ENCODE results near the gene CACNG3. TPM values are rescaled to one million over a fixed set of nuclear protein-coding genes. Genes with fewer than 3 reads are reported as not detected.
"Not testable (repeated sequence)": the region's sequence is repeated elsewhere in the genome, so short reads cannot be mapped to it uniquely, and the experiment has no call there.

Gene CACNG3
- total RNA-seq, 4 donors from 2014 or later = not detected

DNA sequence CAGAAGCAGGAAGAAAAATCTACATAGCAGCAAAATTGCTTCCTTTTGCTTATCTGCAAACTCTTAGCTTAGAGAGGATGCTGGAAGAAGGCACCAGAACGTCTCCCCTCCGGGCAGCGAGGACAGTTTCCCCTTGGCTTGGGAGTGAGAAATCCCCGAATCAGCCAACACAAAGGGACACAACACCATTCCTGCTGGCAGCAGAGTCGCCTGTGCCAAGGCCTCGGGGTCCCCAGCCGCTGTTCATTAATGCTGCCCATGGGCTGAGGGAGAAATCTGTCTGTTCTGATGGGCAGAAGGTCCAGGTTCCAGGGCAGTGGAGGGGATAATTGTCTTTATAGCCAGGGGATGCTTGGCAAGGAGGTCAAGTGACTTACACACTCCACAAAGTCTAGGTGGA is 38.0 kb downstream of the CACNG3 start:
- TF ChIP-seq EP300 (IDR thresholded peaks at IDR 0.05; ENCODE audit: low read depth) (no peak), POLR2A (IDR thresholded peaks at IDR 0.05) (no peak), POLR2AphosphoS5 (IDR thresholded peaks at IDR 0.05) (no peak)
- TF ChIP-seq, protein P1, sequence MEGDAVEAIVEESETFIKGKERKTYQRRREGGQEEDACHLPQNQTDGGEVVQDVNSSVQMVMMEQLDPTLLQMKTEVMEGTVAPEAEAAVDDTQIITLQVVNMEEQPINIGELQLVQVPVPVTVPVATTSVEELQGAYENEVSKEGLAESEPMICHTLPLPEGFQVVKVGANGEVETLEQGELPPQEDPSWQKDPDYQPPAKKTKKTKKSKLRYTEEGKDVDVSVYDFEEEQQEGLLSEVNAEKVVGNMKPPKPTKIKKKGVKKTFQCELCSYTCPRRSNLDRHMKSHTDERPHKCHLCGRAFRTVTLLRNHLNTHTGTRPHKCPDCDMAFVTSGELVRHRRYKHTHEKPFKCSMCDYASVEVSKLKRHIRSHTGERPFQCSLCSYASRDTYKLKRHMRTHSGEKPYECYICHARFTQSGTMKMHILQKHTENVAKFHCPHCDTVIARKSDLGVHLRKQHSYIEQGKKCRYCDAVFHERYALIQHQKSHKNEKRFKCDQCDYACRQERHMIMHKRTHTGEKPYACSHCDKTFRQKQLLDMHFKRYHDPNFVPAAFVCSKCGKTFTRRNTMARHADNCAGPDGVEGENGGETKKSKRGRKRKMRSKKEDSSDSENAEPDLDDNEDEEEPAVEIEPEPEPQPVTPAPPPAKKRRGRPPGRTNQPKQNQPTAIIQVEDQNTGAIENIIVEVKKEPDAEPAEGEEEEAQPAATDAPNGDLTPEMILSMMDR (IDR thresholded peaks at IDR 0.05) = no peak
- DNase-seq = no peak
- Histone ChIP-seq H3K27me3 (peaks cover 3% of the 10 kb centered on the region), H3K4me3 (no peak overlapping the region), H3K36me3 (no peaks in the 10 kb centered on the region), H3K4me1 (no peaks in the 10 kb centered on the region), H3K27ac (no peak overlapping the region), H3K9me3 (no peaks in the 10 kb centered on the region)
- 82% methylated on average over 7 of the region's 7 CpGs; no CpG with 5 or more reads in 1 of the 2 donors for WGBS, 2 donors (ENCODE audit: low coverage in 1 of 2)
- intact Hi-C loops (cut with DNase I; ENCODE audit: low total_unique reads) = no loop called here
- in situ Hi-C loops (cut with MboI; ENCODE audit: low pct_ligation_motif_present in 1 of 4, low pct_unique_long_range_greater_than_20kb in 1 of 4, low sequenced_read_pairs in 3 of 4) = no loop called here

DNA sequence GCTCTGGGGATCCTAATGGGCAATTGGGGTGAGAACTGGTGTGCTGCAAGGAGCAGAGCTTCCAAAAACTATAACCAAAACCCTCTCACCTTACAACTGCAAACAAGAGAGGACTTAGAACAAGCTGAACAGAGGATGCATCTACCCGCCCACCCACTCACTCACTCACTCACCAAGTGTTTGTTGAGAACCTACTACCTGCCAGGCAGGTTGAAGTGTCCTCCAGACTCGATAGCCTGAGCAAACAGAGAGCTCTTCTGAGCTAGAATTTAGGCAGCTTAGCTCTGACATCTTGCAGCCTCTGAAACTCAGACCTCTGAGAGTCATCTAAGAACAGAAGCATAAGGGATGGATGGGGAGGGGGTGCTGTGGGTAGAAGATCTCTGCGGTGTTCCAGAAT is 41.2 kb downstream of the CACNG3 start:
- in situ Hi-C loops (cut with MboI; ENCODE audit: low pct_ligation_motif_present in 1 of 4, low pct_unique_long_range_greater_than_20kb in 1 of 4, low sequenced_read_pairs in 3 of 4) = no loop called here
- Histone ChIP-seq H3K4me3 (no peak overlapping the region), H3K36me3 (no peaks in the 10 kb centered on the region), H3K4me1 (no peaks in the 10 kb centered on the region), H3K27ac (no peak overlapping the region), H3K27me3 (peaks cover 3% of the 10 kb centered on the region), H3K9me3 (no peaks in the 10 kb centered on the region)
- WGBS, 2 donors (ENCODE audit: low coverage in 1 of 2) = 35% methylated on average over 3 of the region's 3 CpGs; no CpG with 5 or more reads in 1 of the 2 donors
- TF ChIP-seq POLR2A (IDR thresholded peaks at IDR 0.05) (no peak), EP300 (IDR thresholded peaks at IDR 0.05; ENCODE audit: low read depth) (no peak), POLR2AphosphoS5 (IDR thresholded peaks at IDR 0.05) (no peak)
- TF ChIP-seq, protein P1 (IDR thresholded peaks at IDR 0.05) = no peak
- intact Hi-C loops (cut with DNase I; ENCODE audit: low total_unique reads) = no loop called here
- DNase-seq = no peak

DNA sequence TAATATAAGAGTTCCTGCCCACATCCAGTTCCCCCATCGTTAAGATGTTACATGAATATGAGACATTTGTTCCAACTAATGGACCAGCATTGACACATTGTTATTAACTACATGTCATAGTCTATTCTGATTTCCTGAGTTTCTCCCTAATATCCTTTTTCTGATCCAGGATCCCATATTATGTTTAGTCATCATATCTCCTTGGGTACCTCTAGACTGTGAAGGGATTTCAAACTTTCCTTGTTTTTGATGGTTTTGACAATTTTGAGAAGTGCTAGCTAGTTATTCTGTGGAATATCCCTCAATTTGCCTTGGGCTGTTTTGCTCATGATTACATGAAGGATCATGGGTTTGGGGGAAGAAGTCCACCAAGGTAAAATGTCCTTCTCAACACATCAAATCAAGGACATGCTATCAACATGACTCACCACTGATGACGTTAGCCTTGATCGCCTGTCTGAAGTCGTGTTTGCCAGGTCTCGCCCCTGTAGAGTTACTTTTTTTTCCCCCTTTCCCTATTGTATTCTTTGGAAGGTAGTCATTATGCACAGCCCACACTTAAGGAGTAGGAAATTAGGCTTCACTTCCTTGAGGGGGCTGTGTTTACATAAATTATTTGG is 42.5 kb downstream of the CACNG3 start:
- peaks cover 3% of the 10 kb centered on the region for H3K27me3 ChIP-seq
- TF ChIP-seq POLR2A (IDR thresholded peaks at IDR 0.05) (no peak), POLR2AphosphoS5 (IDR thresholded peaks at IDR 0.05) (no peak), EP300 (IDR thresholded peaks at IDR 0.05; ENCODE audit: low read depth) (no peak)
- TF ChIP-seq, protein P1 (IDR thresholded peaks at IDR 0.05) = no peak
- H3K4me3 ChIP-seq = no peak overlapping the region
- WGBS, 2 donors (ENCODE audit: low coverage in 1 of 2) = 78 to 85% methylated on average over 3 to 5 of the region's 5 CpGs
- H3K36me3 ChIP-seq = no peaks in the 10 kb centered on the region
- in situ Hi-C loops (cut with MboI; ENCODE audit: low pct_ligation_motif_present in 1 of 4, low pct_unique_long_range_greater_than_20kb in 1 of 4, low sequenced_read_pairs in 3 of 4) (no loop called here), intact Hi-C loops (cut with DNase I; ENCODE audit: low total_unique reads) (no loop called here)
- no peak for DNase-seq
- H3K4me1 ChIP-seq = no peaks in the 10 kb centered on the region
- H3K9me3 ChIP-seq = no peaks in the 10 kb centered on the region
- no peak overlapping the region for H3K27ac ChIP-seq

DNA sequence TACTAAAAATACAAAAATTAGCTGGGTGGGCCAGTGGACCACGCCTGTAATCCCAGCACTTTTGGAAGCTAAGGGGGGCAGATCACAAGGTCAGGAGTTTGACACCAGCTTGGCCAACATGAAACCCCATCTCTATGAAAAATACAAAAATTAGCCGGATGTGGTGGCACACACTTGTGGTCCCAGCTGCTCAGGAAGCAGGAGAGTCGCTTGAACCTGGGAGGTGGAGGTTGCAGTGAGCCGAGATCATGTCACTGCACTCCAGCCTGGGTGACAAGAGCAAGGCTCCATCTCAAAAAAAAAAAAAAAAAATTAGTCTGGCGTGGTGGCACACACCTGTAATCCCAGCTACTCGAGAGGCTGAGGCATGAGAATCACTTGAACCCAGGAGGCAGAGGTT is 44.6 kb downstream of the CACNG3 start:
- H3K27me3 ChIP-seq; H3K9me3 ChIP-seq; H3K36me3 ChIP-seq; H3K27ac ChIP-seq; H3K4me3 ChIP-seq; H3K4me1 ChIP-seq; intact Hi-C loops (cut with DNase I; ENCODE audit: low total_unique reads); in situ Hi-C loops (cut with MboI; ENCODE audit: low pct_ligation_motif_present in 1 of 4, low pct_unique_long_range_greater_than_20kb in 1 of 4, low sequenced_read_pairs in 3 of 4); DNase-seq: not testable (repeated sequence)
- 74% methylated on average over 6 of the region's 6 CpGs; no CpG with 5 or more reads in 1 of the 2 donors for WGBS, 2 donors (ENCODE audit: low coverage in 1 of 2)

DNA sequence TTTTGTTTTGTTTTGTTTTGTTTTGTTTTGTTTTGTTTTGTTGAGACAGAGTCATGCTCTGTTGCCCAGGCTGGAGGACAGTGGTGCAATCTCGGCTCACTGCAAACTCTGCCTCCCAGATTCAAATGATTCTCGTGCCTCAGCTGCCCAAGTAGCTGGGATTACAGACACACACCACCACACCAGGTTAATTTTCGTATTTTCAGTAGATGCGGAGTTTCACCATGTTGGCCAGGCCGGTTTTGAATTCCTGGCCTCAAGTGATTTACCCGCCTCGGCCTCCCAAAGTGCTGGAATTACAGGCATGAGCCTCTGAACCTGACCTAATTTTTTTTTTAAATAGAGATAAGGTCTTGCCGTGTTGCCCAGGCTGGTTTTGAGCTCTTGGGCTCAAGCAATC is 46.5 kb downstream of the CACNG3 start:
- Histone ChIP-seq H3K36me3 (no peaks in the 10 kb centered on the region), H3K4me3 (no peak overlapping the region), H3K9me3 (no peaks in the 10 kb centered on the region), H3K27ac (no peak overlapping the region), H3K4me1 (no peaks in the 10 kb centered on the region), H3K27me3 (no peaks in the 10 kb centered on the region)
- intact Hi-C loops (cut with DNase I; ENCODE audit: low total_unique reads) (no loop called here), in situ Hi-C loops (cut with MboI; ENCODE audit: low pct_ligation_motif_present in 1 of 4, low pct_unique_long_range_greater_than_20kb in 1 of 4, low sequenced_read_pairs in 3 of 4) (no loop called here)
- no peak for DNase-seq
- TF ChIP-seq EP300 (IDR thresholded peaks at IDR 0.05; ENCODE audit: low read depth) (no peak), POLR2AphosphoS5 (IDR thresholded peaks at IDR 0.05) (no peak), POLR2A (IDR thresholded peaks at IDR 0.05) (no peak)
- TF ChIP-seq, protein P1 (IDR thresholded peaks at IDR 0.05) = no peak
- 73% methylated on average over 8 of the region's 8 CpGs; no CpG with 5 or more reads in 1 of the 2 donors for WGBS, 2 donors (ENCODE audit: low coverage in 1 of 2)

Data from transverse colon (tissue), 4 donors.